Measurements from ENCODE around the gene TMEM107.

DNA sequence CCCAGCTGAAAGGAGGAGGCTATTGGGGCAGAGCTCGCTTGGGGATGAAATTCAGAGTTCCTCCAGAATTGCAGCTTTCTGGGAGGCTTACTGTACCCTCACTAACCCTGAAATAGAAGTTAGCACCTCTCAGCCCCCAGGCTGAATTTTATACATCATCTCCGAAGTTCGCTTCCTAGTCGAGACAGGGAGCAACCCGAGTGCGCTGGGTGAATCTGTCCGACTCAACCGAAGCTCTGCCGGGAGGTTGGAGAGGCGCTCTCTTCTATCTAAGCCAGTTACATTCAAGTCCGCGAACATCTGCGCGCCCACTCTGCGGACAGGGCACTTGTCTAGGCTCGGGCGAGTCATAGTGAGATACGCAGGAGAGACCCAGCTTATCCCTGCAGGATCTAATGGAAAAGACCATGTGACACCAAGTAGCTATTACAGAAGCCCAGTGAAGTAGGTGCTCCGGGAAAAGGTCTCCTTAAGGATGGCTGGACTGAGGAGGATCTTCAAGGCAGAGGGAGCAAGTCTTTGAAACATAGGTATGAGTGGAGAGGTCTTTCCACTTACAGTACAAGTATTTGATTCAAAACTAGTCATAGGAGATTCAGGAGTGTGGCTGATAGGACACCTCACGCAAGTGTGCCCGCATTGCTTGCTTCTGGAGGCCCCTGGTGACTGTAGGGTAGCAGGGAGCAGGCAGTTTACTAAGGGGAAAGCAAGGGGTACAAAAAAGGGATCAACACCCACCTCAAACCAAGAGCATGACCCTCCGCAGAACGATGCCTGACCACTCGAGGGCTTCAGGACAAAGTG, 51.6 kb downstream of the TMEM107 start:
- TF ChIP-seq HOXA7 (CRISPR knock-in tag; IDR thresholded peaks at IDR 0.05; ENCODE audit: borderline replicate concordance) (no peak), ZNF747 (tag by site-specific recombination; IDR thresholded peaks at IDR 0.05) (no peak), ZNF311 (tag by site-specific recombination; IDR thresholded peaks at IDR 0.05; ENCODE audit: borderline replicate concordance) (no peak), ZNF423 (tag by site-specific recombination; IDR thresholded peaks at IDR 0.05) (no peak), ZNF704 (tag by site-specific recombination; IDR thresholded peaks at IDR 0.05) (no peak), ZNF10 (tag by site-specific recombination; IDR thresholded peaks at IDR 0.05) (no peak), ZNF24 (tag by site-specific recombination; IDR thresholded peaks at IDR 0.05) (no peak), YY2 (tag by site-specific recombination; IDR thresholded peaks at IDR 0.05) (no peak), ZNF132 (tag by site-specific recombination; IDR thresholded peaks at IDR 0.05; ENCODE audit: borderline replicate concordance) (no peak), SP2 (tag by site-specific recombination; IDR thresholded peaks at IDR 0.05) (no peak), REPIN1 (tag by site-specific recombination; IDR thresholded peaks at IDR 0.05; ENCODE audit: low read depth) (no peak), ZNF335 (tag by site-specific recombination; conservative IDR thresholded peaks at IDR 0.05) (no peak)
- TF ChIP-seq, protein P1, sequence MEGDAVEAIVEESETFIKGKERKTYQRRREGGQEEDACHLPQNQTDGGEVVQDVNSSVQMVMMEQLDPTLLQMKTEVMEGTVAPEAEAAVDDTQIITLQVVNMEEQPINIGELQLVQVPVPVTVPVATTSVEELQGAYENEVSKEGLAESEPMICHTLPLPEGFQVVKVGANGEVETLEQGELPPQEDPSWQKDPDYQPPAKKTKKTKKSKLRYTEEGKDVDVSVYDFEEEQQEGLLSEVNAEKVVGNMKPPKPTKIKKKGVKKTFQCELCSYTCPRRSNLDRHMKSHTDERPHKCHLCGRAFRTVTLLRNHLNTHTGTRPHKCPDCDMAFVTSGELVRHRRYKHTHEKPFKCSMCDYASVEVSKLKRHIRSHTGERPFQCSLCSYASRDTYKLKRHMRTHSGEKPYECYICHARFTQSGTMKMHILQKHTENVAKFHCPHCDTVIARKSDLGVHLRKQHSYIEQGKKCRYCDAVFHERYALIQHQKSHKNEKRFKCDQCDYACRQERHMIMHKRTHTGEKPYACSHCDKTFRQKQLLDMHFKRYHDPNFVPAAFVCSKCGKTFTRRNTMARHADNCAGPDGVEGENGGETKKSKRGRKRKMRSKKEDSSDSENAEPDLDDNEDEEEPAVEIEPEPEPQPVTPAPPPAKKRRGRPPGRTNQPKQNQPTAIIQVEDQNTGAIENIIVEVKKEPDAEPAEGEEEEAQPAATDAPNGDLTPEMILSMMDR (tag by site-specific recombination; IDR thresholded peaks at IDR 0.05) = no peak
